Type B pancreatic cell (in vitro differentiated cells): ENCODE measurements around the gene ATP6V0A4. TPM values are rescaled to one million over a fixed set of nuclear protein-coding genes. Genes with fewer than 3 reads are reported as not detected.
"Not testable (repeated sequence)": the region's sequence is repeated elsewhere in the genome, so short reads cannot be mapped to it uniquely, and the experiment has no call there.

Source experiments
- DNase-seq: peaks from one replicate; pipeline ENCODE4 v3.0.0; 2021; ENCODE audit warnings: mixed read lengths; ENCODE audit not compliant: unreplicated experiment; ENCODE audit errors: extremely low spot score
- H3K27ac Mint-ChIP-seq: 2 replicates; pipeline ENCODE4 v1.8.0; 2021; ENCODE audit warnings: mild to moderate bottlenecking, mixed read lengths
- H3K27me3 Mint-ChIP-seq: 2 replicates; pipeline ENCODE4 v1.8.0; 2021; ENCODE audit warnings: mixed read lengths
- H3K36me3 Mint-ChIP-seq: 2 replicates; pipeline ENCODE4 v1.8.0; 2021; ENCODE audit warnings: mixed read lengths
- H3K4me1 Mint-ChIP-seq: one replicate; pipeline ENCODE4 v1.8.0; 2021; ENCODE audit warnings: mixed read lengths; ENCODE audit not compliant: unreplicated experiment
- H3K4me3 Mint-ChIP-seq: 2 replicates; pipeline ENCODE4 v1.8.0; 2021; ENCODE audit warnings: mild to moderate bottlenecking, mixed read lengths
- H3K9me3 Mint-ChIP-seq: 2 replicates; pipeline ENCODE4 v1.8.0; 2021; ENCODE audit warnings: mixed read lengths
- total RNA-seq: library from RNA; stranded (reverse); gene quantifications from 2 replicates; pipeline ENCODE4 v1.2.1, GENCODE V29; 2021; ENCODE audit warnings: low replicate concordance
- TF ChIP-seq, protein P1 (sequence below): fragments of 200-600 bp; sonication (generic); conservative IDR thresholded peaks from 2 replicates; pipeline ENCODE4 v1.5.0; 2021; ENCODE audit warnings: antibody characterized with exemption, mild to moderate bottlenecking

ATP6V0A4 gene
- total RNA-seq, 1 donor from 2014 or later: 0.89 TPM

DNA sequence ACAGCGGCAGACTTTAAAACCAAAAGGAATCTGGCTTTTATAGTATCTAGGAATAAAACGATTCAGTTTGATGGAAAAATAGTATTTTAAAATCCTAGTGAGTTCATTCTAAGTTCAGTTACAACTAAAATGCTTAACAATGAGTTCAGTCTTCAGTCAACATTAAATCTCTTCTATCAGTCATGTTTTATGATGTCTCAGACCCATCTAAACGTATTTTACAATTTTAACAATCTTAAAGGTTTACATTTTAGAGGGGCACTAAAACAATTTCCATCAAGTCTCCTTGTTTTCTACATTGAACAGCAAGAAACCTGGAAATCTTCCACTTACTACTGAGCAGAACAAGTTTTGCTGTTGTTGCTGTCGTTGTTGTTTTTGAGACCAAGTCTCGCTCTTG, 106.8 kb downstream of the ATP6V0A4 start:
- TF ChIP-seq, protein P1, sequence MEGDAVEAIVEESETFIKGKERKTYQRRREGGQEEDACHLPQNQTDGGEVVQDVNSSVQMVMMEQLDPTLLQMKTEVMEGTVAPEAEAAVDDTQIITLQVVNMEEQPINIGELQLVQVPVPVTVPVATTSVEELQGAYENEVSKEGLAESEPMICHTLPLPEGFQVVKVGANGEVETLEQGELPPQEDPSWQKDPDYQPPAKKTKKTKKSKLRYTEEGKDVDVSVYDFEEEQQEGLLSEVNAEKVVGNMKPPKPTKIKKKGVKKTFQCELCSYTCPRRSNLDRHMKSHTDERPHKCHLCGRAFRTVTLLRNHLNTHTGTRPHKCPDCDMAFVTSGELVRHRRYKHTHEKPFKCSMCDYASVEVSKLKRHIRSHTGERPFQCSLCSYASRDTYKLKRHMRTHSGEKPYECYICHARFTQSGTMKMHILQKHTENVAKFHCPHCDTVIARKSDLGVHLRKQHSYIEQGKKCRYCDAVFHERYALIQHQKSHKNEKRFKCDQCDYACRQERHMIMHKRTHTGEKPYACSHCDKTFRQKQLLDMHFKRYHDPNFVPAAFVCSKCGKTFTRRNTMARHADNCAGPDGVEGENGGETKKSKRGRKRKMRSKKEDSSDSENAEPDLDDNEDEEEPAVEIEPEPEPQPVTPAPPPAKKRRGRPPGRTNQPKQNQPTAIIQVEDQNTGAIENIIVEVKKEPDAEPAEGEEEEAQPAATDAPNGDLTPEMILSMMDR: no peak
- Mint-ChIP-seq H3K9me3 (no peaks in the 10 kb centered on the region), H3K4me3 (no peak overlapping the region), H3K36me3 (no peaks in the 10 kb centered on the region), H3K4me1 (no peaks in the 10 kb centered on the region), H3K27ac (no peak overlapping the region), H3K27me3 (no peaks in the 10 kb centered on the region)
- no peak for DNase-seq

DNA sequence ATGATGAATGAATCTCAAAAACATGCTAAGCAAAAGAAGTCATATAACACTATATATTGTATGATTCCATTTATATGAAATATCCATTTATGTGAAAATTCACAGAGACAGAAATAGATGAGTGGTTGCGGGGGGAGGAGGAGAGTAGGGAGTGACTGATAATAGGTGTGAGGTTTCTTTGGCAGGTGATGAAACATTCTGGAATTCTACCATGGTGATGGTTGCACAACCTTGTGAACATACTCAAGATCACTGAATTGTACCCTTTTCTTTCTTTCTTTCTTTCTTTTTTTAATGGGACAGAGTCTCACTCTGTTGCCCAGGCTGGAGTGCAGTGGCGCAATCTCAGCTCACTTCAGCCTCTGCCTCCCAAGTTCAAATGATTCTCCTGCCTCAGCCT, 107.5 kb downstream of the ATP6V0A4 start:
- DNase-seq: no peak
- H3K4me1 Mint-ChIP-seq: no peaks in the 10 kb centered on the region
- H3K27me3 Mint-ChIP-seq: no peaks in the 10 kb centered on the region
- TF ChIP-seq, protein P1: no peak
- H3K36me3 Mint-ChIP-seq: no peaks in the 10 kb centered on the region
- H3K27ac Mint-ChIP-seq: no peak overlapping the region
- no peaks in the 10 kb centered on the region for H3K9me3 Mint-ChIP-seq
- no peak overlapping the region for H3K4me3 Mint-ChIP-seq

DNA sequence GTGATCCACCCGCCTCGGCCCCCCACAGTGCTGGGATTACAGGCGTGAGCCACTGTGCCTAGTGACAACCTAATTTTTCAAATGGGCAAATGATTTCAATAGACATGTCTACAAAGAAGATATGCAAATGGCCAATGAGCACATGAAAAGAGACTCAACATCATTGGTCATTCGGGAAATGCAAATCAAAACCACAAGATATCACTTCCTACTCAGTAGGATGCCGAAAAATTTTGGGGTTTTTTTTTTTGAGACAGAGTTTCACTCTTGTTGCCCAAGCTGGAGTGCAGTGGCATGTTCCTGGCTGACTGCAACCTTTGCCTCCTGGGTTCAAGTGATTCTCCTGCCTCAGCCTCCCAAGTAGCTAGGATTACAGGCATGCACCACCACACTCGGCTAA, 110.0 kb downstream of the ATP6V0A4 start:
- H3K4me3 Mint-ChIP-seq, H3K36me3 Mint-ChIP-seq, DNase-seq, H3K4me1 Mint-ChIP-seq, H3K9me3 Mint-ChIP-seq, H3K27ac Mint-ChIP-seq, H3K27me3 Mint-ChIP-seq: not testable (repeated sequence)

DNA sequence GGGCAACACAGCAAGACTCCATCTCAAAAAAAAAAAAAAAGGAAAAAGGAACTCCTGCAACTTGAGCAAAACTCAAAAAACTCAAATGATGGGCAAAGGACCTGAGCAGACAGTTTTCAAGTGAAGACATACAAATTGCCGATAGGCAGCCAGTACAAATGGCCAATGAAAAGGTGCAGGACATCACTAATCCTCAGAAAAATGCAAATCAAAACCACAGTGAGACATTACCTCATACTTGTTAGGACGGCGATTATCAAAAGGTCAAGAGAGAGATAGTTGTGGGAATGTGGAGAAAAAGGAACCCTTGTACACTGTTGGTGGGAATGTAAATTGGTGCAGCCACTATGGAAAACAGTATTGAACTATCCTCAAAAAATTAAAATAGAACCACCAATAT, 113.7 kb downstream of the ATP6V0A4 start:
- Mint-ChIP-seq H3K27ac (no peak overlapping the region), H3K4me3 (no peak overlapping the region), H3K9me3 (no peaks in the 10 kb centered on the region), H3K27me3 (no peaks in the 10 kb centered on the region), H3K36me3 (no peaks in the 10 kb centered on the region), H3K4me1 (no peaks in the 10 kb centered on the region)
- DNase-seq: no peak
- TF ChIP-seq, protein P1: no peak

DNA sequence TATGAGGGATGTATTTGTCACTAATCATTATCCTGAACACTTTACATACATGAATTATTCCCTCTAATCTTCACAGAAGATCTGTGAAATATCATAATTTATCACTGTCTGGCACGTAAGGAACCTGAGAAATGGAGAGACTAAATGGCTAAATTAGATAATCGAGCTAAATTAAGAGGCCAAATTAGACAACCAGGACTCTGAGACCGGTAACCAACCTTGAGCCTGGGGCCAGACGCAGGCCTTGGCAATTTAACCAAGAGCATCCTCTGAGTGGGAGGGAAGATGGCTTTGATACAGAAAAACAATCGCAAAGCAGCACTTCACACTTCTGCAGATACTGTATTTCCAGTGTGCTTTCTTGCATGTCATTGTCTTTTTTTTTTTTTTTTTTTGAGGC, 118.2 kb downstream of the ATP6V0A4 start:
- H3K27me3 Mint-ChIP-seq: no peaks in the 10 kb centered on the region

DNA sequence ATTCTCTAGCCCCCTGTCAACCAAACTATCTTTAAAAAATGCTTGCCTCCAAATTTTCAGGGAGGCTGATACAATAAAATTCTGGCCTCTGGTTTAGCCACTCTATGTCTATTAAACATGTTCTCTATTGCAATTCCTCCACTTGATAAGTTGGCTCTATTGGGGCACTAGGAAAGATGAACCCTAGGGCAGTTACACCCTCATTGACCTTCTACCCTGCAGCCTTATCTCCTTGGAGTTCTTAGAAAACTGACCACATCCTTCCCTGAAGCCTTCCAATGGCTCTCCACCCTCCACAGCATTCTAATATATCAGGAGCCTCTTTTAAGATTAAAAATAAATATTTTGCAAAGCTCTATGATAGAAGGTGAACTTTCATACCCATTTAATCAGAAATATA, 127.4 kb downstream of the ATP6V0A4 start:
- Mint-ChIP-seq H3K36me3 (peaks cover 4% of the 10 kb centered on the region), H3K27ac (no peak overlapping the region), H3K4me1 (peaks cover 13% of the 10 kb centered on the region), H3K27me3 (no peaks in the 10 kb centered on the region), H3K9me3 (no peaks in the 10 kb centered on the region), H3K4me3 (no peak overlapping the region)
- DNase-seq: no peak
- TF ChIP-seq, protein P1: no peak

More for the DNA sequence above, 118.2 kb downstream of the ATP6V0A4 start:
- Mint-ChIP-seq H3K9me3 (no peaks in the 10 kb centered on the region), H3K27ac (no peak overlapping the region), H3K4me1 (no peaks in the 10 kb centered on the region), H3K36me3 (no peaks in the 10 kb centered on the region), H3K4me3 (no peak overlapping the region)
- DNase-seq: no peak
- TF ChIP-seq, protein P1: no peak
